GM04504 (cell line): ENCODE results near the gene POLR2L.

Experiments used
- DNase-seq: peaks from one replicate; pipeline ENCODE4 v3.0.0-alpha.2; 2012; ENCODE audit warnings: low read depth

Gene POLR2L

GRCh38 chr11:842370-843002 is at the start of gene POLR2L, which contains the start of gene TSPAN4:
Gene POLR2L (minus strand): TSS chr11:842529. CDS start chr11:842508, 21 bp downstream.
Gene TSPAN4 (plus strand): TSS chr11:842852. CDS start chr11:850305, 7,453 bp downstream.
- DNase-seq = peak; percentile 72

GRCh38 chr11:890794-891540 is 48.6 kb upstream of the POLR2L start:
- DNase-seq = no peak

DNA sequence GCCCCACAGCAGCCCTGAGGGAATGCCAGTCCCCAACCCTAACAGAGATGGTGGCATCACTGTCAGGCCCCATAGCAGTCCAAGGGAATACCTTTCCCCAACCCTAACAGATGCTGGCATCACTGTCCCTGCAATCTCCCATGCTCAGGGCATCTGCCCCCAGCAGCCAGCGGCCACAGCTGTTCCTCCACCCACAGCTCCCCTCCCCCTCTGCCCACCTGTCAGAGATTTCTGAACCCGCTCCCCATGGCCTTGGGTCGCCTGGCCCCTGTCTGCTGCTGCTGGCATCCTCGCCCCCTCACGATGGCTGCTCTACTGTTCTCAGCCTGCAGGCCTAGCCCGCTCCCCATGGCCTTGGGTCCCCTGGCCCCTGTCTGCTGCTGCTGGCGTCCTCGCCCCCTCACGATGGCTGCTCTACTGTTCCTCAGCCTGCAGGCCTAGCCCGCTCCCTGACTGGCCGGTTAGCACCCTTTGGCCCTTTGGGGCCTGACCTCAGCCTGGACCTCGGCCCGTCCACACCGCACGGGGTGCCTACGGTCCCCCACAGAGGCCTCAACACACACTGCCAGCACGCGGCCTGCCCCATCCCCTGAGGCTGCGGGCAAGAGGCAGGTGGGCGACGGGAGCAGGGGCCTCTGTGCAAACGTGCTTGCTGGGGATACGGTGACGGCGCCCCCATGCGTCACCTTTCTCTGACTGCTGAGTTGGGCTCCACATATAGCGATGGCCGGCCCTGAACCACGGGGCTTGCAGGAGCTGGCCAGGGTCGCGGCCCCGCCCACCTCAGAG is 47.6 kb upstream of the POLR2L start:
- DNase-seq = no peak

DNA sequence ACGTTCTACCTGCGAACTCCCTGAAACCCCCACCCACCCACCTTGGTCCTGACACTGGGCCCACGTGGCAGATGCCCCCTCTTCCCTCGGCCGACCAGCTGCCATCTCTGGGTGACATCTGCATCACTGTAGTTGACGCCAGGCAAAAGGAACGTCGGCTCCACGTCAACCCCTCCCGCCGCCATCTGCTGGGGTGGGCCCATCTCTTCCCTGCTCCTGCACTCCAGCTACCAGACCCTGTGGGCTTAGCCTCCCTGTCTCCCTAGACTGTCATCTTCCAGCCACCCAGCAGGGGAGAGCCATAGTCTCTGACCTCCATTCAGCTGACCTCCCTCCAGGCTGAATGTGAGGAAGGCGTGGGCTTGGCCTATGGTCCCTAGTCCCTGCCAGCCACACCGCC is 46.9 kb upstream of the POLR2L start:
- DNase-seq = no peak

GRCh38 chr11:888310-889212 is 46.2 kb upstream of the POLR2L start:
- no peak for DNase-seq

GRCh38 chr11:887589-887988 is 45.3 kb upstream of the POLR2L start:
- DNase-seq = no peak

- DNase-seq = no peak
Measured at GRCh38 chr11:886568-886967, 44.2 kb upstream of the POLR2L start.

- DNase-seq = no peak
Measured at GRCh38 chr11:884578-885070, 42.3 kb upstream of the POLR2L start.

DNA sequence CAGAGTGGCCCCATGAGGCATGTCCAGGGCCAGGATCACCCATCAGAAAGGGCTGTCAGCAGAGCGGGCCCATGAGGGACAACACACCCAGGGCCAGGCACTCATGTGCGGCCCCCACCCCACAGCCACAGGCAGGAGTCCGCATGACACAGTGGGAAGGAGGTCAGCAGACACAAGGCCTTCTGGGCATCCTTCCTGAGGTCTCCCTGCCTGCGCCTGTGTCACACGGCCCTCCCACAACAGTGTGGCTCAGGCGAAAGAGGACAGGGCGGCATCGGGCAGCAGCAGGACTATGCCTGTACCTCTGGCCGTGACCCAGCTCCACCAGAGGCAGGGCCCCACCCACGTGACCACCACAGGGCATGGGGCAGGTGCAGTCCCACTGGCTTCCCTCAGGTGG is 41.2 kb upstream of the POLR2L start:
- DNase-seq = no peak

GRCh38 chr11:882596-882995 is 40.3 kb upstream of the POLR2L start:
- no peak for DNase-seq

- DNase-seq = no peak
Measured at GRCh38 chr11:880447-880846, 38.1 kb upstream of the POLR2L start.

GRCh38 chr11:877565-877964 is 35.2 kb upstream of the POLR2L start:
- DNase-seq = no peak

GRCh38 chr11:876545-876944 is 34.2 kb upstream of the POLR2L start:
- DNase-seq = peak; percentile 25

DNA sequence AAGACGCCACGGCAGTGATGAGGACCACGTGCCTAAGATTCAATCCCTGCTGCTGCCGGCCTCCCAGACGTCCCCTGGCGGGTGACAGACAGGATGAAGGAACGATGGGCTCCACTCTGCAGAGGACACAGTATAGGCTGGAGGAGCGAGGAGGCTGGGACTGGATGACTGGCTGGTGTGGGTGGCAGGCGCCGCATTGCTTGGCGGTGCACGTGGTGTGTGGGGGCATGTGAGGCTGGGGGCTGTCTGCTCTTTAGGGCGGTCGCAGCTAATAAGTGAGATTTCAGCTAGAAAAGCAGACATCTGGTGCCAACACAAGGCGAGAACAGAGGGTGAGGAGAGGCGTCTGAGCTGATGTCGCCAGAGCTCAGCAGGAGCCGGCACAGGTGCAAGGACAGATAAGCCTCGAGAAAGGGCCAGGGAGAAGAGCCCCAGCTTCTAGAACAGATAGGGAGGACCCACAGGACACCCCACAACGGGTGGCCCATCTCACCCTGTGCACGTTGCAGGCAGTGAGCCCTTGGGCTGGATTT is 33.5 kb upstream of the POLR2L start:
- no peak for DNase-seq

DNA sequence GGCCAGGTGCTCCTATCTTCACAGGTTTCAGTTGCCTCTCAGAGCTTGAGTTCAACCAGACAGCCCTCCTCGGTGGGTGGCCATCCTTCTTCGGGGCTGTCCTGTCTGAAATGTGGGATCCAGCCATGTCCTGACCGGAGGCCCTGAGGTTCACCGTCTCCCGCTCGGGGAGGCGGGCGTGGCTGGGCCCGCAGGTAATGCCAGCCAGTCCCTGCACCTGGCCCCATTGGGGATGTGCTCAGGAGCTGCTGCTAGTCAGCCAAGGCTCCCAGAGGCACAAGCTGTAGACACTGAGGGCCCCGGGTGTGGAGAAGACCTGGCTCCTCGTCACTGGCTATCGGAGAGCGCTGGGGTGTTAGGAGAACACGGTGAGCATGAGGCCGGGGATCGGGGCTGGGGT is 32.9 kb upstream of the POLR2L start:
- DNase-seq = no peak

DNA sequence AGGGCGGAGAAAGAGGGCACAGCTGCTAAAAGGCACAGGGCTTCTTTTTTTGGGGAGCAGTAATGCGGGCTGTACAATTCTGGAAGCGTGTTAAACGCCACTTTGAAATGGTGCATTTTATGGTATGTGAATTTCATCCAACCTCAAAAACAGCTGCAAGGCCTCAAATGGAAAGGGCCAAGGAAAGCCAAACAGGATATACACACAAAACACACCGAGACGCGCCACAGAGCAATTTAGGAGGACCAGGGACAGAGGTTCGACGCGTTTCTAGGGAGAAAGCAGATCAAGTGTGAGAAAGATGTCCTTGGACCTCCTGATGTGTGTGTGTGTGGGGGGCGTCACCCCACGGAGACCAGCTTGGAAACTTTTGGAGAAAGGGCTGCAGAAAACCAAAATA is 31.4 kb upstream of the POLR2L start:
- no peak for DNase-seq

- no peak for DNase-seq
Measured at GRCh38 chr11:872799-873198, 30.5 kb upstream of the POLR2L start.

- DNase-seq = no peak
Measured at GRCh38 chr11:871472-871871, 29.1 kb upstream of the POLR2L start.

GRCh38 chr11:870418-870817 is 28.1 kb upstream of the POLR2L start:
- no peak for DNase-seq

GRCh38 chr11:870127-870413 is 27.7 kb upstream of the POLR2L start:
- DNase-seq = no peak

GRCh38 chr11:869399-870126 is 27.2 kb upstream of the POLR2L start:
- no peak for DNase-seq
